ENCODE data around the gene DOK5.
"Not testable (repeated sequence)": the region's sequence is repeated elsewhere in the genome, so short reads cannot be mapped to it uniquely, and the experiment has no call there.

DOK5 gene

GRCh38 chr20:54472607-54473006, 2.8 kb upstream of the DOK5 start:
- DNase-seq = no peak

DNA sequence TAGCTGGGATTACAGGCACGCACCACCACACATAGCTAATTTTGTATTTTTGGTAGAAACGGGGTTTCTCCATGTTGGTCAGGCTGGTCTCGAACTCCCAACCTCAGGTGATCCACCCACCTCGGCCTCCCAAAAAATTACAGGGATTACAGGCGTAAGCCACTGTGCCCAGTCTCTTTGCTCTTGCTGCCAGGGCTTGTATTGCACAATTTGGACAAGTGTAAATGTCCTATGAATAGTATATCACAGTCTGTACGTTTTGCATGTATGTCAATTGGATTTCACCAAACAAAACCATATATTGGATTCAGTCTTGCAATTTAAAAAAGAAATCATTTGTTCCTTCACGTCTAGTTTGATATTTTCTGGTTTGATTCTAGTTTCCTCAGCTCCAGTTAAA, 2.1 kb upstream of the DOK5 start:
- no peak for DNase-seq

GRCh38 chr20:54474046-54474445, 1.3 kb upstream of the DOK5 start:
- no peak for DNase-seq

- no peak for DNase-seq
These were observed 527 bp upstream of the DOK5 start for GRCh38 chr20:54474866-54475265.

DNA sequence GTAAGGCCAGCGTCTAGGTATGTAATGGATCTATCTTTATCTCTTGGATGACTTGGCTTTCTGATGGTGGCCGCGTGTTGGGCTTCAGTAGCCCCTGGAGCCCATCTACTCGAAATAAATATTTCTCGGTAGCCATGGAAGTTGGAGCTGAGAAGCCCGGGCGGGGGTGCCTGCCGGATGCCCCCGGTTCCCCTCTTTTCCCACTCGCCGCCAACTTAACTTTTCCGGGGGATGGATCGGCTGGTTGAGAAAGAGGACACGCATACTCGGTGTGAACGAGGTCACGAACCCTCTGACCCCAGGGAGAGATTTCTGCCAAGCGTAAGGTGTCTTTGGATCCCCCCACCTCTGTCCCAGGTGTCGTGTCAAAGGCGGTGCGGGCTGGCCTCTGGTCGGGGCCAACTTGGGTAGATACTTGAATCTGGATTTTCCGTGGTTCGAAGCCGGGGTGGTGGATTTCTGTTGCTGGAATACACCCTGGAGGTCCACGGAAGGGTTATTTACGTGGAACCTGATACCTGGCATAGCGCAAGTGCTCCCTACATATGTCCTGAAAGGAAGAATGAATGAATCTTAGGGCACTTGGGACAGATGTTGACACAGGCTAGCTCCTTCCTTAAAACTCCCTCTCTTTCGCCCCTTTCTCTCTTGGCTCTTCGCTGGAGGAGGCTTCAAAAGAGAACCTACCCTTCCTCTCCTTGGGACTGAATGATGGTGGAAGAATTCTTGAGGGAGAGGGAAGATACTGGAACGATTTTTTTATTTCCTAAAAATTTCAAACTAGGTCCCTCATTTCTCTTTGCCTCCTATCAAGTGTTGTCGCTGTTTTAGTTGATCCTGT, 996 bp downstream of the DOK5 start:
- no peak for DNase-seq

DNA sequence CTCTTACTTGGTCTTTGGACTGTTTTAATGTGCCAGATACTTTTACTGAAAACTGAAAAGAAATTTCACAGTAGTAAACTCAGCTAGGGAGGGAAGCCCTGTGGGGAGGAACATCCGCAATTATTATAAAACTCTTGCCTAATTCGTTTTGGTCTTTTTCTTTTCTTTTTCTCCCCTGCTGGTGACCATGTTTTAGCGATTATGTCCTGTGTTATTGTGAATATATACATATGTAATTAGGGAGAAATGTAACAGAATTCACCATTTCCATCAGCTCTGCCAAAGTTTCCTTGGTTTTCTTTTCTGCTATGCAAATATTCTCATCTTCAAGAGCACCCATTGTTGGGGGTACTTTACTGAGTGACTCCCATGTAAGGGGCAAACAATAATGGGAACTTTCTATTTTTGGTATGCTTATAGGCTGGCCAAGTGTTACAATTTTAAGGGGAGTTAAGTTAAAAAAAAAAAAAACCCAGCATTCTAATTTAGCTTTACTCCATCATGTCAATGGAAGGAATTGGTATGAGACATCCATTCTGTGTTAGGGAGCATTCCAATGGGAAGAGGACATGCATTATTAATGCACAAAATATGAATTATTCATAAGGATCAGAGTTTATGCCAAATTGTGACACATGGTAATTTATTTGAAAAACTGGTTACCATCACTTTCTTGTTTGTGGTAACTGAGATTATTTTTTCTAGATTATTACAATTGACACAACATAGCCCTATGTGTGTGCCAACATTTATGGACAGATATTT, 2.0 kb downstream of the DOK5 start:
- DNase-seq = no peak

DNA sequence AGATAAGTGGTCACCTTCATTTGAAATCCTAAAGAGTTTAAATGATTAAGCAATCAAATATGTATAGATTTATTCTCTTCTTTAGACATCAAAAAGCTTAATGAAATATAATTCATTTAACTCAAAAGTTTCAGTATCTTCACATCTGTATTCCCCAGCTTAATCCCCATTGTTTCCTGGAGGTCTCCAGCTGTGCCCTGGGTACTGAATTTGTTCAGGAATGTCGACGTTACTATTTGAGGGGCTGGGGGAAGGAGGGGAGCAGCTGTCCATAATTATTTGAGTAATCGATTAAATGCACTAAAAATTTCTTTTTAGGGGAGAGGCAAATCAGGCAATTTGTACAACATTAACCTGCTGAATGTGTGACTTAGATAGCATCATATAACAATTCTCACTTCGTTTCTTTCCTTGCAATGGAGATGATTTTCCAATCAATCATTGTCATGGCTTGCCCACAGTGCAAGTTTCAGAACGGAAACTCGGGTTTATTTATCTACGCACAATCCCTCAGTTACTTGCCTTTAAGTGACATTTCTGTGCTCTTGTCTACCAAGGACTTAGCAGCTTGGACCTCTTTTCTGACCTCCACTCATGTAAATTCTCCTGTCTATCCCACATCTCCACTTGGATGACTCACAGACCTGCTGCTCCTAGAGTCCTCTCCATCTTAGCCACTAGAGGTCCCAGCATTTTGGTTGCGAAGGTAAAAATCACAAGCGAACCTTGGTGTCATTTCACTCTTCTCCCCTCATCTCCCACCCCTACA, 3.9 kb downstream of the DOK5 start:
- DNase-seq = no peak

- not testable (repeated sequence) for DNase-seq
These were observed 4.5 kb downstream of the DOK5 start for GRCh38 chr20:54479937-54480336.

- no peak for DNase-seq
These were observed 6.0 kb downstream of the DOK5 start for GRCh38 chr20:54481442-54481841.

DNA sequence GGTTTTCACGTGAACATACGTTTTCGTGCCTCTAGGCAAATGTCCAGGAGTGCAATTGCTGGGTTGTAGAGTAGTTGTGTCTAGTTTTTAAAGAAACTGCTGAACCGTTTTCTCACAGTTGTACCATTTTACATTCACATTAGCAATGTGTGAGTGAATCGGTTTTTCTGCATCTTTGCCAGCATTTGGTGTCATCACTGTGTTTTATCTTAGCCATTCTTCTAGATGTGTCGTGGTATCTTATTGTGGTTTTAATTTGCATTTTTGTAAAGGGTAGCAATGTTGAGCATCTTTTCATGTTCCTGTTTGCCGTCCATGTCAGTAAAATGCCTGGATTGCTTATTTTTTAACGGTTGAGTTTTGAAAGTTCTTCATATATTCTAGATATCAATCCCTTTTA, 10.2 kb downstream of the DOK5 start:
- no peak for DNase-seq

GRCh38 chr20:54486585-54486984, 11.2 kb downstream of the DOK5 start:
- no peak for DNase-seq

- no peak for DNase-seq
These were observed 13.0 kb downstream of the DOK5 start for GRCh38 chr20:54488442-54488841.

DNA sequence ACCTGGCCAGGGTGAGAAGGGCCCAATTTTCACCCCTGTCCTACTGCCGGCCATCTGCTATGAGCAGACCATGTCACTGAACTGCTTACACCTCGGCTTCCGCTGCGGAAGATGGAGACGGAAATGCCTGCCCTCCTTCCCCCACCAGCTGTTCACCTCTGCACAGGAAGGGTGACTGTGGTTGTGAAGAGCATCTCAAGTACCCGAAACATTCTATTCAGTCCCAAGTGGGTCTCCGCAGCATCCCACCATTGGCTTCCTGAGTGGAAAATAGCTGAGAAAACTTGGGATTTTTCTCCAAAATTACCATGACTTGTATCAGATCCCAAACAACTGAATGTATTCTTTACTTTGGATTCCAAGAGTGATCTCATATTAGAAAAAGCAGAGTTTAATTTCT, 16.1 kb downstream of the DOK5 start:
- no peak for DNase-seq

- no peak for DNase-seq
These were observed 19.1 kb downstream of the DOK5 start for GRCh38 chr20:54494303-54495006.

DNA sequence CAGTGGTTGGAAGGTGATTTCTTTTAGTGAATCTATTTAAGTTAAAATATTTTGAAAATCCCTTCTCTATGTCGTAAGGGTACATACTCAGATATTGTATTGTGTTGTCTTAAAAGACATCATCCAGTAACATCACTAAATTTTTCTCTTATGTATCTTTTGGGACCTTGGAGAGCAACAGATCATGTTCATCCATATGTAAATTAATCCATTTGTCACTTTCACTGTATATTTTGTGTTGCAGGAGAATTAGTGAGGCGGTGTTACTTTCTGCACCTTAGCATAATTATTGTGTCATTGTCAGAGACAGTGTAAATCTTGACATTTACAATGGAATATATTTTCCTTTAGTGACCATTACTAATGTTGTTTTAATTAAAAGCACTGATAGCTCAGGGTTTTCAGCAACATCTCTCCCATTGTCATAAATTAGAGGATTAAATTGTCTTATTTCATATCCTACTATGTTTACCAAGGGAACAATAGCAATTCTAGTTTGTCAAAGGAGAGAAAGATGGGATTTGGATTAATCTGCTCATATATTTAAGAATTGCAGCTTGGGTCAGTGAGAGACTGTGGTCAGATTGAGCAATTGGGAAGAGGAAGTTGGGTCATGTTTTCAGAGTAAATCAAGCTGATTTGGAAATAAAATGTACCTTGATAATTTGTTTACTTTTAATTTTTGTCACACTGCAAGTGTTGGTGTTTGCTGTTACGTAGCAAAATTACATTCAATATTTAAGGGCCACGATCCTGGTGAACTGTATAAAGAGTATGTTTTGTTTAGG, 22.7 kb downstream of the DOK5 start:
- no peak for DNase-seq

DNA sequence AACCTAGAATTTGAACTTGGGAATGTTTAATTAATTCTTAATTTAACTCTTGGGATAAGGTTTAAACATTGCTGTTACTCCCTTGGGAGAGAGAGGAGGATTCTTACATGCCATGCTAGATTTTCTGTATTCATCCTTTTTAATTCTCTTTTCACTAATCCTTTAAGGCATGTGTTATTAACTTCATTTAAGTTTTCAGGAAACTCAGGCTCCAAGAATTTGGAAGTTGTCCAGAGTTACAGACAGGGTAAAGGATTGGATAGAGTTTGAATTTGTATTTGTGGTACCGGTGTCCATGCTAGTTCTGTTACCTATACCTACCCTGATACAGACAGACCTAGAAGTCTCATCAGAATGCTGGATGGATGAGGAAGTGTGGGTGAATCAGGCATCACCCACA, 23.7 kb downstream of the DOK5 start:
- no peak for DNase-seq

- DNase-seq = no peak
These were observed 26.8 kb downstream of the DOK5 start for GRCh38 chr20:54502179-54502578.

- no peak for DNase-seq
These were observed 31.2 kb downstream of the DOK5 start for GRCh38 chr20:54506643-54507042.

DNA sequence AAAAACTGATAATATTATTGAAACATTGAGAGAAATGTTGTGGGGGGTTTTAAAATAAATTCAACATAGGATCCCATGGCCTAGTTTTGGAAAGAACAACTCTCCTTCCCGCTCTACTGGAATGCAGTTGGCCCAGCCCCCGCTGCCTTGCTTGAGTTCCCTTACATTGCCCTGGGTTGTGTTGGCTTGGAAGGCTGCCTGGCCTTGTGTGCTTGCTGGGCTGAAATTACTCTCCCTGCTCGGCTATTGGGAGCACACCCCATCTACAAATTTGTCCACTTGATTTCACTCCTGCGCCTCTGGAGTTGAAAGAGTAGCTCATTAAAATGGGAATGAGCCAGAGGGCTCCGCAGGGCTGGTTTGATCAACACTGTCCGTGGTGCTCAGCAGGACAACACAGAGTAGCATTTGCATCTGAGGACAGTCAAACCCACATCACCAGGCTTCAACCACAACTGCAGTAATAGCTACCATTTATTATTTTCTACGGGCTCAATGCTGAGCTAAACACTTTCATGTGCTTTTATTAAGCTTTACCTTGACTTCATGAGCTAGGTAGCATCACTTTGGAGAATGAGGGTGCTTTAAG, 35.2 kb downstream of the DOK5 start:
- no peak for DNase-seq

DNA sequence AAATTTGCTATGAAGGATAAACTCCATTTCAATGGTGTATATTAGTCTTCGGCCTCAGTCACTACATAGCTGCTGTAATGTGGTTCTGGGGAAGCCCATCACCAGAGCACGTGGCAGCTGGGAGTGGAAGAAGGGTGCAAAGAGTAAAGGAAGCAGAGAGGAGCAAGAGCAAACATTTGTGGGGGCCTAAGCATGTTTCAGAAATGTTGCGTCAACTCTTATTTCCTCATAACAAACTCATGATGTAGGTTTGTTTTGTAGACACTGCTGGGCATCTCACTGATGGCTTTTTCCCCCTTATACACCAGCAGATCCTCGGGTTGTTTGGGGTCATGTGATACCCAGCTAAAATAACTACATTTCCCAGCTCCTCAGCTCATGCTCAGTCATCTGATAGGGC, 37.3 kb downstream of the DOK5 start:
- DNase-seq = no peak

DNA sequence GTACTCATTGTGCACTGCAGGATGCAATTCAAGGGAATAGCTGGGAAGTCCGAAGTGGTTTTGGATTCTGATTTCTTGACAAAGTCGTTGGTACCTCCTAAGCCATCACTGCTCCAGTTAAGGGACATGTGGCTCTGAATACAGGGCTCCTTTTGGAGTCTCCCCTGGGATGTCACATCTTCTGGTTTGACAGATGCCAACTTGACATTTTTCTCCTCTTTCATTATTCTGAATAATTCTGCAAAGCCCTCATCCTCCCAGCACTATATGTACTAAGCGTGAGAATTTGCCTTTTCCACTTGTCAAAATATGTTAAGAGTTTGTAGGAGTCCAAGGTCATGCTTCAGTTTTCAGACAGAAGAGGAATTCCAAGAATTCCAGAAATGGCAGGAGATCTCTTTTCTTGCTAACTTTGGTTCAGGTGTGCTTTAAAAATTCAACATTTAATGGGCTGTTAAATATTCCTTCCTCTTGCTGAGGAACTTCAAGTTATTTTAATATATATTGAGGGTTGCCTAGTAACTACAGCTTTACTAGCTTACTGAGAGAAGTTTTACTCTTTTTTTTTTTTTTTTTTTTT, 38.7 kb downstream of the DOK5 start:
- DNase-seq = no peak
